Measurements from ENCODE around the gene PRIM2.
"Not testable (repeated sequence)": the region's sequence is repeated elsewhere in the genome, so short reads cannot be mapped to it uniquely, and the experiment has no call there.

PRIM2 gene

DNA sequence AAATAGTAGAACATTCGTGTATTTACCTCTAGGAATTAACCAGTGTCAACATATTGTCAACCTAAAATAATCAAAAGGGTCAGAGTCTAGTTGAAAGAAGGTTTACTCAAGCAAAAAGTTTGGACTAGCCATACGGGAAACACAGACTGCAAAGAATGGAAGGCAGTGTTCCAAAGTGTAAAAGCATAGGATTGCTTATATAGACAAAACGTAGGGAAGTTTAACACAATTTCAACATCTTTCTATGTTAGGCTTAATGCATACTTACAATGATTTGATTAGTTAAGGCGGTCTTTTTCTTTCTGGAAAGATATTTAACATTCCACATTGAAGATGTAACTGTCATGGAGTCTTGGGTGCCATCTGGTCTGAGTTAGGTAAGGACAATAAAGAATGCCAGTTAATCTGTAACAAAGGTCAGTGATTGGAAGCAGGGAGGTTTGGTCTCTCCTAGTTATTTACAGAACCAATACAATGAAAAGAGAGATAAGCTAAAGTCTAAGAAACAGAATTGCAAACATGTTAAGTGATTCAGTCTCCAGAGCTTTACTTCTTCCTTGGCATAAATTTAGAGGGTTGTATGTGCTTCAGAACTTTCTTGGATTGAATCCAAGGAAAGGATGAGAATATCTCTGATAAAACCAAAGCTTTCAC, 183.1 kb downstream of the PRIM2 start:
- H3K27me3 ChIP-seq (ENCODE audit: control insufficient read depth, insufficient read depth, low read length); H3K9me3 ChIP-seq (ENCODE audit: control insufficient read depth, low read length); H3K4me3 ChIP-seq (ENCODE audit: low read length); H3K9ac ChIP-seq (ENCODE audit: low read length); H3K36me3 ChIP-seq (ENCODE audit: control insufficient read depth, insufficient read depth, low read length); H3K4me1 ChIP-seq (ENCODE audit: control insufficient read depth, insufficient read depth, low read length): not testable (repeated sequence)

DNA sequence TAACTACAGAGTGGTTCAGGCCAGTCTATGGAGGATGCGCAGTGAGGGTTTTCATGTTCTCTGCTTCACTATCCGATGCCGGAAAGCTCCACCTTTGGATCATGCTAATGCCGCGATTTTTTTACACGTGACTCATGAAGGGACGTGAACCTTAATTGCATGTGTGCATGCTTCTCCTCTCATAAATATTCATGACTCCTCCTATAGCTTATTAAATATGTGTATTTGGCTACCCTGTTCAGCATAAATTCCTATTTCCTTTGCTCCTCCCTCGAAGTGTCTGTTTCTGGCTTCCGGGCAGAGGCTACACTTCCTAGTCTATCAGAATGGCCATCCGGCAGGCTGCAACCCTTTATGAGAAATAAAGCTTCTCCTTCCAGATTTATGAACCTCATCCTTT, 185.0 kb downstream of the PRIM2 start:
- H3K9ac ChIP-seq (ENCODE audit: low read length); H3K4me3 ChIP-seq (ENCODE audit: low read length); H3K9me3 ChIP-seq (ENCODE audit: control insufficient read depth, low read length); H3K36me3 ChIP-seq (ENCODE audit: control insufficient read depth, insufficient read depth, low read length); H3K27me3 ChIP-seq (ENCODE audit: control insufficient read depth, insufficient read depth, low read length); H3K4me1 ChIP-seq (ENCODE audit: control insufficient read depth, insufficient read depth, low read length): not testable (repeated sequence)

GRCh38 chr6:57505251-57505650, 187.8 kb downstream of the PRIM2 start:
- H3K4me1 ChIP-seq (ENCODE audit: control insufficient read depth, insufficient read depth, low read length); H3K9ac ChIP-seq (ENCODE audit: low read length); H3K36me3 ChIP-seq (ENCODE audit: control insufficient read depth, insufficient read depth, low read length): not testable (repeated sequence)

GRCh38 chr6:57510390-57510789, 193.0 kb downstream of the PRIM2 start:
- H3K4me1 ChIP-seq (ENCODE audit: control insufficient read depth, insufficient read depth, low read length); H3K9ac ChIP-seq (ENCODE audit: low read length); H3K4me3 ChIP-seq (ENCODE audit: low read length); H3K9me3 ChIP-seq (ENCODE audit: control insufficient read depth, low read length); H3K36me3 ChIP-seq (ENCODE audit: control insufficient read depth, insufficient read depth, low read length); H3K27me3 ChIP-seq (ENCODE audit: control insufficient read depth, insufficient read depth, low read length): not testable (repeated sequence)

More at GRCh38 chr6:57505251-57505650, 187.8 kb downstream of the PRIM2 start:
- H3K4me3 ChIP-seq (ENCODE audit: low read length); H3K27me3 ChIP-seq (ENCODE audit: control insufficient read depth, insufficient read depth, low read length); H3K9me3 ChIP-seq (ENCODE audit: control insufficient read depth, low read length): not testable (repeated sequence)

GRCh38 chr6:57515171-57515570, 197.7 kb downstream of the PRIM2 start:
- not testable (repeated sequence) for H3K27me3 ChIP-seq (ENCODE audit: control insufficient read depth, insufficient read depth, low read length); H3K4me1 ChIP-seq (ENCODE audit: control insufficient read depth, insufficient read depth, low read length); H3K4me3 ChIP-seq (ENCODE audit: low read length); H3K36me3 ChIP-seq (ENCODE audit: control insufficient read depth, insufficient read depth, low read length); H3K9me3 ChIP-seq (ENCODE audit: control insufficient read depth, low read length); H3K9ac ChIP-seq (ENCODE audit: low read length)

- not testable (repeated sequence) for H3K9ac ChIP-seq (ENCODE audit: low read length); H3K4me1 ChIP-seq (ENCODE audit: control insufficient read depth, insufficient read depth, low read length); H3K27me3 ChIP-seq (ENCODE audit: control insufficient read depth, insufficient read depth, low read length); H3K36me3 ChIP-seq (ENCODE audit: control insufficient read depth, insufficient read depth, low read length); H3K4me3 ChIP-seq (ENCODE audit: low read length); H3K9me3 ChIP-seq (ENCODE audit: control insufficient read depth, low read length)
Measured at GRCh38 chr6:57515845-57516244, 198.4 kb downstream of the PRIM2 start.

DNA sequence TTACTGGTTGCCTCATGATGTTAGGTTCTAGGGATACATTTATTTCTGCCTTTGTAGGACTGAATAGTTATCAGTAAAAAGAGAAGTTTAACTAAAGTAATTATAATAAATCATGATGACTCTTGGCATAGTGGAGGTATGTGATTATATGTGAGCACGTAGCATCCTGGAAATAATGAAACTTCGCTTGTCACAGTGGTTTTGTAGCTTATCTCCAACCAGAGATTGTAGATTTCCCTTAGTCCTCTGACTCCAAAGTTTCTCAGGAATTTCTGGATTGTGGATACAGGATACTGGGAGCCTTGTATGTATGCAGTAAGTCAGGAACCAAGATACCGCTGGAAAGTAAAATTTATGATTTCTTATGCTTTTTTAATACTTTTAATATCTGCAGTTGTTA, 199.3 kb downstream of the PRIM2 start:
- not testable (repeated sequence) for H3K4me3 ChIP-seq (ENCODE audit: low read length); H3K9me3 ChIP-seq (ENCODE audit: control insufficient read depth, low read length); H3K4me1 ChIP-seq (ENCODE audit: control insufficient read depth, insufficient read depth, low read length); H3K36me3 ChIP-seq (ENCODE audit: control insufficient read depth, insufficient read depth, low read length); H3K27me3 ChIP-seq (ENCODE audit: control insufficient read depth, insufficient read depth, low read length); H3K9ac ChIP-seq (ENCODE audit: low read length)

- not testable (repeated sequence) for H3K27me3 ChIP-seq (ENCODE audit: control insufficient read depth, insufficient read depth, low read length); H3K9ac ChIP-seq (ENCODE audit: low read length); H3K36me3 ChIP-seq (ENCODE audit: control insufficient read depth, insufficient read depth, low read length)
Measured at GRCh38 chr6:57519198-57519597, 201.8 kb downstream of the PRIM2 start.

GRCh38 chr6:57521085-57521484, 203.7 kb downstream of the PRIM2 start:
- H3K27me3 ChIP-seq (ENCODE audit: control insufficient read depth, insufficient read depth, low read length); H3K4me1 ChIP-seq (ENCODE audit: control insufficient read depth, insufficient read depth, low read length): not testable (repeated sequence)

More at GRCh38 chr6:57519198-57519597, 201.8 kb downstream of the PRIM2 start:
- not testable (repeated sequence) for H3K4me1 ChIP-seq (ENCODE audit: control insufficient read depth, insufficient read depth, low read length); H3K4me3 ChIP-seq (ENCODE audit: low read length); H3K9me3 ChIP-seq (ENCODE audit: control insufficient read depth, low read length)

DNA sequence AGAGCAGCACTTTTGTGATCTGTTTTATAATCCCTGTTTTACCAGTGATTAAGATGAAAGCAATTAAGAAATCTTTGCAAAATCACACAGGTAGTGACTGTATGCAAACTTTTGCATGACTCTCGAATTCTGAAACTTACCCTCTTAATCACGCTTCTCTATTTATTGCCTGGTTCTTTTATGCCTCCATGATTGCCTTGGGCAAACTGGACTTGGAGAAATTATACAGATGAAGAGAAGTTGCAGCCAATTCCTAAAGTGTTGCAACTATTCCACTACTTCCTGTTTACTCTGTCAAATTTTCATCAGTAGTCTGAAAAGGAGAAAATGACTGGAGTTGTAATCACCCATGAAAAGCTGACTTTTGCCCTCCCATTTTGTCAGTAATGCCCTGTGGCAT, 205.8 kb downstream of the PRIM2 start:
- H3K9me3 ChIP-seq (ENCODE audit: control insufficient read depth, low read length); H3K27me3 ChIP-seq (ENCODE audit: control insufficient read depth, insufficient read depth, low read length); H3K36me3 ChIP-seq (ENCODE audit: control insufficient read depth, insufficient read depth, low read length); H3K4me1 ChIP-seq (ENCODE audit: control insufficient read depth, insufficient read depth, low read length); H3K4me3 ChIP-seq (ENCODE audit: low read length); H3K9ac ChIP-seq (ENCODE audit: low read length): not testable (repeated sequence)

More at GRCh38 chr6:57521085-57521484, 203.7 kb downstream of the PRIM2 start:
- H3K9ac ChIP-seq (ENCODE audit: low read length); H3K4me3 ChIP-seq (ENCODE audit: low read length); H3K36me3 ChIP-seq (ENCODE audit: control insufficient read depth, insufficient read depth, low read length); H3K9me3 ChIP-seq (ENCODE audit: control insufficient read depth, low read length): not testable (repeated sequence)

DNA sequence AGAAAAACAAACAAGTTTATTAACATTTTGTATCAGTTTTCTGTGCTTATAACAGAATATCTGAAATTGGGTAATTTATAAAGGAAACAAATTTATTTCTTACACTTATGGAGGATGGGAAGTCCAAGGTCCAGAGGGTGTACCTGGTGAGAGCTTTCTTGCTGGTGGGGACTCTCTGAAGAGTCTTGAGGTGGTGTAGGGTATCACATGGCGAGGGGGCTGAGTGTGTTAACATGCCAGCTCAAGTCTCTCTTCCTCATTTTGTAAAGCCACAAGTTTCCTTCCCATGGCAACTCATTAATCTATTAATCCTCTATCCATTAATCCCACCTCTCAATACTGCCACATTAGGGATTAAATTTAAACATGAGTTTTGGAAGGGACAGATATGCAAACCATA, 212.3 kb downstream of the PRIM2 start:
- H3K4me3 ChIP-seq (ENCODE audit: low read length); H3K9me3 ChIP-seq (ENCODE audit: control insufficient read depth, low read length); H3K36me3 ChIP-seq (ENCODE audit: control insufficient read depth, insufficient read depth, low read length); H3K27me3 ChIP-seq (ENCODE audit: control insufficient read depth, insufficient read depth, low read length); H3K9ac ChIP-seq (ENCODE audit: low read length); H3K4me1 ChIP-seq (ENCODE audit: control insufficient read depth, insufficient read depth, low read length): not testable (repeated sequence)

DNA sequence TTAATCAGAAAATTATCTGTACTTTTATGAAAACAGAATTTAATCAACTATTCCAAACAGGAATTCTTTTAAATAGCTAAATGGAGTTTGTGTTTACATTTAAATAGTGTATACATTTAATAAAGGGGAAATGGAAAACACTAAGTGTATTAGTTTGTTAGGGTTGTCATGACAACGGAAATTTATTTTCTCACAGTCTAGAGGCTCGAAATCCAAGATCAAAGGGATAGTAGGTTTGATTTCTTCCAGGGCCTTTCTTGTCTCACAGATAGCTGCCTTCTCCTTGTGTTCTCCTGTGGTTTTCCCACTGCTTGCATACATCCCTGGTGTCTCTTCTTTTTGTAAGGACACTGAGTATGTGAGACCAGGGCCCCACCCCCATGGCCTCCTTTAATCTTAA, 215.2 kb downstream of the PRIM2 start:
- H3K4me1 ChIP-seq (ENCODE audit: control insufficient read depth, insufficient read depth, low read length); H3K4me3 ChIP-seq (ENCODE audit: low read length); H3K36me3 ChIP-seq (ENCODE audit: control insufficient read depth, insufficient read depth, low read length); H3K9ac ChIP-seq (ENCODE audit: low read length); H3K9me3 ChIP-seq (ENCODE audit: control insufficient read depth, low read length); H3K27me3 ChIP-seq (ENCODE audit: control insufficient read depth, insufficient read depth, low read length): not testable (repeated sequence)

DNA sequence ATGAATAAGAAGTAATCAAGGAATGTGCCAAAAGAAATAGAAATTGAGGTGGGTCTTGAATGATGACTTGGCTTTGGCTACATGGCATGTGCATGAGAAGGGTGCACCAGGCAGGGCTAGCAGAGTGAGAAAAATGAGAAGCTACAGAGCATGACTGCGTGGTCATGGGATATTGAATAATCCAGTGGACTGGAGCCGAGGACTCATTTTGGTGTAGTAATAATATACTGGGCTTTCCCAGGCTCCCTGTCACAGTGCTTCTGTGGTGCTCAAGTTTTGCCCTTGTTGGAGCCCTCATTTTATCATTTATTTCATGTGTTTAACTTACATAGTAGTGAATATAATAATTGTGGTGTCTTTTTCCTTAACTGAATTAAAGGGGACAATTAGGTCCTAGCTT, 217.7 kb downstream of the PRIM2 start:
- not testable (repeated sequence) for H3K9ac ChIP-seq (ENCODE audit: low read length); H3K36me3 ChIP-seq (ENCODE audit: control insufficient read depth, insufficient read depth, low read length); H3K4me3 ChIP-seq (ENCODE audit: low read length); H3K4me1 ChIP-seq (ENCODE audit: control insufficient read depth, insufficient read depth, low read length); H3K27me3 ChIP-seq (ENCODE audit: control insufficient read depth, insufficient read depth, low read length); H3K9me3 ChIP-seq (ENCODE audit: control insufficient read depth, low read length)

Measured in mucosa of stomach (tissue), 1 donor.